B cell (primary cell): ENCODE data around the gene HCN4. TPM values are rescaled to one million over a fixed set of nuclear protein-coding genes. Genes with fewer than 3 reads are reported as not detected.

Experiments
- ATAC-seq: fragments of 200-7000 bp; cut with Tn5 transposase; one replicate; pipeline ENCODE4 v1.10.0; 2021; ENCODE audit warnings: low read depth, mild to moderate bottlenecking, moderate number of reproducible peaks, moderate library complexity
- CTCF ChIA-PET: fragments of 350-600 bp; sonication (Branson Sonifier 250); formaldehyde crosslinking; loops from one replicate; lab custom pipeline; 2021; ENCODE audit warnings: antibody characterized with exemption, inconsistent platforms; lab: Charles Lee
- POLR2A ChIA-PET: fragments of 350-600 bp; sonication (Branson Sonifier 250); formaldehyde crosslinking; loops from one replicate; lab custom pipeline; 2021; ENCODE audit warnings: antibody characterized with exemption; lab: Charles Lee
- DNase-seq: peaks from one replicate; pipeline ENCODE4 v3.0.0; 2013
- H2AFZ ChIP-seq: 2 replicates; pipeline ENCODE4 v1.6.1; 2012; ENCODE audit warnings: mild to moderate bottlenecking, low read depth, low read length; ENCODE audit not compliant: insufficient read depth, poor library complexity, severe bottlenecking
- H3K27ac ChIP-seq, 2 donors: 1 replicate in 1 of 2; 2 replicates in 1 of 2; pipeline ENCODE4 v1.5.1; 2012 to 2013; ENCODE audit warnings: low read length in 2 of 2, mild to moderate bottlenecking in 2 of 2, moderate library complexity in 1 of 2
- H3K27me3 ChIP-seq, 4 experiments: fragments of 200-600 bp in 1 of 4; sonication (generic) in 1 of 4; replicated peaks in 1 of 4; 1 replicate in 2 of 4; 2 replicates in 2 of 4; pipeline versions ENCODE4 v1.6.1 to v1.7.0; 2013 to 2016; ENCODE audit warnings: low read length in 3 of 4, mild to moderate bottlenecking in 2 of 4, mixed read lengths in 1 of 4, moderate library complexity in 1 of 4; ENCODE audit not compliant: insufficient read depth in 4 of 4, control insufficient read depth in 3 of 4; ENCODE audit errors: control extremely low read depth in 1 of 4
- H3K36me3 ChIP-seq, 2 experiments: replicated peaks in 1 of 2; 1 replicate in 1 of 2; 2 replicates in 1 of 2; pipeline versions ENCODE4 v1.6.1 to v1.7.1; 2013; ENCODE audit warnings: low read length in 1 of 2; ENCODE audit not compliant: insufficient read depth in 2 of 2, control insufficient read depth in 1 of 2; ENCODE audit errors: control extremely low read depth in 1 of 2, extremely low read depth in 1 of 2
- H3K4me1 ChIP-seq, 2 donors: fragments of 200-600 bp in 1 of 2; sonication (generic) in 1 of 2; 1 replicate in 1 of 2; 2 replicates in 1 of 2; pipeline versions ENCODE4 v1.5.1 to v1.6.1; 2013 to 2017; ENCODE audit warnings: low read length in 2 of 2; ENCODE audit not compliant: control insufficient read depth in 2 of 2, insufficient read depth in 2 of 2
- H3K4me2 ChIP-seq: replicated peaks from 2 replicates; pipeline ENCODE3; 2012; ENCODE audit warnings: mild to moderate bottlenecking, low read depth, low read length; ENCODE audit not compliant: poor library complexity, severe bottlenecking
- H3K4me3 ChIP-seq, 5 experiments: fragments of 200-600 bp in 1 of 5; sonication (generic) in 1 of 5; 1 replicate in 3 of 5; 2 replicates in 2 of 5; pipeline versions ENCODE4 v1.5.1 to v1.7.0; 2011 to 2016; ENCODE audit warnings: low read length in 4 of 5, mild to moderate bottlenecking in 4 of 5, low read depth in 2 of 5, control low read depth in 1 of 5, moderate library complexity in 1 of 5; ENCODE audit not compliant: insufficient read depth in 1 of 5; ENCODE audit errors: control extremely low read depth in 1 of 5, extremely low read depth in 1 of 5
- H3K79me2 ChIP-seq: fragments of 200-600 bp; sonication (generic); one replicate; pipeline ENCODE4 v1.6.0; 2016; ENCODE audit warnings: low read length; ENCODE audit not compliant: control insufficient read depth, insufficient read depth
- H3K9ac ChIP-seq: fragments of 200-600 bp; sonication (generic); 2 replicates; pipeline ENCODE4 v1.6.1; 2017; ENCODE audit warnings: mild to moderate bottlenecking, low read length, moderate library complexity
- H3K9me3 ChIP-seq, 3 donors: one replicate each; pipeline versions ENCODE4 v1.6.1 to v1.7.1; 2013; ENCODE audit warnings: low read length in 2 of 3; ENCODE audit not compliant: control insufficient read depth in 2 of 3, insufficient read depth in 1 of 3; ENCODE audit errors: control extremely low read depth in 1 of 3
- H4K20me1 ChIP-seq: 2 replicates; pipeline ENCODE4 v1.6.0; 2012; ENCODE audit warnings: mild to moderate bottlenecking, low read length; ENCODE audit not compliant: insufficient read depth, control insufficient read depth, poor library complexity, severe bottlenecking
- H3K27ac Mint-ChIP-seq: one replicate; pipeline ENCODE4 v1.8.0; 2021; ENCODE audit warnings: mixed read lengths
- H3K27me3 Mint-ChIP-seq: one replicate; pipeline ENCODE4 v1.8.0; 2021; ENCODE audit warnings: mixed read lengths
- H3K4me1 Mint-ChIP-seq: one replicate; pipeline ENCODE4 v1.8.0; 2021; ENCODE audit warnings: mixed read lengths
- H3K4me3 Mint-ChIP-seq: one replicate; pipeline ENCODE4 v1.8.0; 2021; ENCODE audit warnings: mixed read lengths
- H3K9me3 Mint-ChIP-seq: one replicate; pipeline ENCODE4 v1.8.0; 2022; ENCODE audit warnings: mixed read lengths; ENCODE audit not compliant: insufficient read depth
- CTCF ChIP-seq: fragments of 200-600 bp; IDR thresholded peaks from one replicate; pipeline ENCODE4 v1.8.0; 2022; ENCODE audit warnings: antibody characterized with exemption, mild to moderate bottlenecking
- EZH2 ChIP-seq: IDR thresholded peaks from 2 replicates; pipeline ENCODE4 v1.6.1; 2012; ENCODE audit warnings: borderline replicate concordance, low read depth, mild to moderate bottlenecking, moderate library complexity, low read length; ENCODE audit not compliant: insufficient read depth, poor library complexity, severe bottlenecking
- WGBS: methylation state at CpG from one replicate; pipeline ENCODE4 v1.1.5; 2013; ENCODE audit warnings: missing lambda C conversion rate; ENCODE audit not compliant: insufficient coverage; 5-methylcytosine and 5-hydroxymethylcytosine counted together
- intact Hi-C: fragments of 100-400 bp; cut with micrococcal nuclease; formaldehyde crosslinking; loops from one replicate; pipeline ENCODE4 v1.10.0; 2022
- polyA plus RNA-seq: library from polyadenylated mRNA; depleted of rRNA; stranded (reverse); fragments of >200 nt; gene quantifications from 2 replicates; pipeline ENCODE4 v1.2.3, GENCODE V29; 2012
- total RNA-seq, 2 donors: library from RNA; stranded (reverse); fragments of 120-200 nt in 1 of 2; gene quantifications; 1 replicate in 1 of 2; 2 replicates in 1 of 2; pipeline versions ENCODE4 v1.2.3 to v1.2.4, GENCODE V29; 2013 to 2022

HCN4 gene
- total and polyA plus RNA-seq, 2 donors (not counting 1 experiment from before 2014, with no cell fraction given): not detected

- Mint-ChIP-seq H3K27ac (no peak overlapping the region), H3K4me1 (no peaks in the 10 kb centered on the region), H3K27me3 (peaks cover 21% of the 10 kb centered on the region), H3K4me3 (no peak overlapping the region), H3K9me3 (no peaks in the 10 kb centered on the region)
- intact Hi-C loops: no loop called here
- ChIA-PET CTCF (no interaction called here), POLR2A (no interaction called here)
- DNase-seq: no peak
- H3K4me3 ChIP-seq: no peak overlapping the region
- no peaks in the 10 kb centered on the region for H3K79me2 ChIP-seq
- H3K27ac ChIP-seq: no peak overlapping the region
- H3K9me3 ChIP-seq: no peaks in the 10 kb centered on the region
- peaks cover 0 to 6% (median 0%) of the 10 kb centered on the region in 4 experiments for H3K27me3 ChIP-seq
- no peaks in the 10 kb centered on the region for H3K36me3 ChIP-seq
- no peak overlapping the region for H3K4me2 ChIP-seq
- H3K4me1 ChIP-seq: no peaks in the 10 kb centered on the region
- H2AFZ ChIP-seq: no peak overlapping the region
- no peak for TF ChIP-seq EZH2
- TF ChIP-seq CTCF: no peak
- no peaks in the 10 kb centered on the region for H4K20me1 ChIP-seq
- 75% methylated on average over 2 of the region's 2 CpGs for WGBS
- H3K9ac ChIP-seq: no peak overlapping the region
- no peak for ATAC-seq
Measured at GRCh38 chr15:73395671-73396070, 26.9 kb upstream of the HCN4 start.

- Histone ChIP-seq H3K9me3 (no peaks in the 10 kb centered on the region), H3K4me2 (no peak overlapping the region), H3K4me3 (no peak overlapping the region), H3K27me3 (peaks cover 0 to 6% (median 0%) of the 10 kb centered on the region in 4 experiments), H3K27ac (no peak overlapping the region), H4K20me1 (no peaks in the 10 kb centered on the region), H2AFZ (no peak overlapping the region), H3K4me1 (no peaks in the 10 kb centered on the region), H3K9ac (no peak overlapping the region), H3K79me2 (no peaks in the 10 kb centered on the region), H3K36me3 (no peaks in the 10 kb centered on the region)
- no peak for DNase-seq
- H3K4me3 Mint-ChIP-seq: no peak overlapping the region
- H3K27ac Mint-ChIP-seq: no peak overlapping the region
- ChIA-PET POLR2A (no interaction called here), CTCF (no interaction called here)
- H3K4me1 Mint-ChIP-seq: no peaks in the 10 kb centered on the region
- no peak for TF ChIP-seq CTCF
- no peak for TF ChIP-seq EZH2
- no peaks in the 10 kb centered on the region for H3K9me3 Mint-ChIP-seq
- intact Hi-C loops: no loop called here
- peaks cover 23% of the 10 kb centered on the region for H3K27me3 Mint-ChIP-seq
- no peak for ATAC-seq
Measured at GRCh38 chr15:73394782-73395181, 26.0 kb upstream of the HCN4 start.
